Measurements from ENCODE around the gene LIMA1. TPM values are rescaled to one million over a fixed set of nuclear protein-coding genes. Genes with fewer than 3 reads are reported as not detected.

Gene LIMA1
- total and polyA plus RNA-seq, 2 of the 4 experiments (the other 2 are of a cell fraction) = 126 to 163 TPM

- ChIA-PET POLR2A (ENCODE audit: unreplicated experiment) (no interaction called here), CTCF (interaction anchor here (0.6 kb wide), 1 partner anchor 14 kb away, joined by 3 read pairs; no protein-coding TSS in a partner anchor)
- intact Hi-C loops (cut with micrococcal nuclease) (no loop called here), dilution Hi-C loops (cut with HindIII; ENCODE audit: low sequenced_read_pairs, unreplicated experiment) (no loop called here), in situ Hi-C loops (cut with MboI; ENCODE audit: low sequenced_read_pairs) (no loop called here)
- H3K56ac ChIP-seq (ENCODE audit: extremely low read depth, insufficient read depth, low read length) = no peak overlapping the region
- H3K14ac ChIP-seq (replicated peaks; ENCODE audit: low read depth, low read length) = 0 out of 2 replicates have a peak overlapping the region, but pooled peaks have one; percentile 21
- no TSS peak for BruUV-seq (replicated peaks)
- peak overlapping the region; percentile 58 for H2AK5ac ChIP-seq (ENCODE audit: low read depth, low read length)
- peaks cover 7 to 11% of the 10 kb centered on the region in 2 experiments; a peak in 1 of 4 replicates for H3K79me1 ChIP-seq (ENCODE audit: low read depth in 1 of 2, low read length in 2 of 2)
- H4K8ac ChIP-seq (ENCODE audit: low read depth in 2 of 2, low read length in 2 of 2) = no peak overlapping the region
- no peak overlapping the region for H2BK5ac ChIP-seq (ENCODE audit: low read depth, low read length, poor library complexity, severe bottlenecking)
- peaks cover 11% of the 10 kb centered on the region; the same call in 1 of the 2 replicates for H3K9me1 ChIP-seq (ENCODE audit: insufficient read depth, low read length)
- no peaks in the 10 kb centered on the region for H3K36me3 ChIP-seq (ENCODE audit: control insufficient read depth, insufficient read depth, low read length)
- ATAC-seq (ENCODE audit: low read depth) = no peak
- H3K9me3 ChIP-seq (ENCODE audit: control insufficient read depth, insufficient read depth, low read length) = no peaks in the 10 kb centered on the region
- 0 out of 2 replicates have a peak overlapping the region, but pooled peaks have one; percentile 27 for H3K4ac ChIP-seq (ENCODE audit: low read depth, low read length)
- WGBS, 2 experiments (ENCODE audit: extremely low coverage in 2 of 2, insufficient read length in 1 of 2) = no CpG with 5 or more reads among the region's 3 CpGs
- H2BK20ac ChIP-seq (ENCODE audit: low read depth, low read length) = no peak overlapping the region
- H4K91ac ChIP-seq (ENCODE audit: insufficient read depth, low read depth, low read length) = no peak overlapping the region
- H2AK9ac ChIP-seq (replicated peaks; ENCODE audit: low read depth, low read length, poor library complexity) = no peak overlapping the region
- H2BK120ac ChIP-seq (ENCODE audit: low read depth, low read length) = no peak overlapping the region
- H3K27me3 ChIP-seq (ENCODE audit: control insufficient read depth, insufficient read depth, low read length) = no peaks in the 10 kb centered on the region
- no peak overlapping the region for H3K27ac ChIP-seq (ENCODE audit: insufficient read depth, low read length)
- TF ChIP-seq RFX5 (IDR thresholded peaks at IDR 0.05; ENCODE audit: low read depth, low read length) = no peak
- no peak for TF ChIP-seq ELK1 (IDR thresholded peaks at IDR 0.05; ENCODE audit: borderline replicate concordance, low read depth, low read length)
- peak; percentile 29; the same call in 1 of the 2 replicates for TF ChIP-seq RAD21 (IDR thresholded peaks at IDR 0.05; ENCODE audit: low read length)
- TF ChIP-seq SMC3 (IDR thresholded peaks at IDR 0.05; ENCODE audit: low read depth, low read length) = 0 out of 2 replicates have a peak, but pooled peaks have one; percentile 19
- peak; percentile 24; the same call in 1 of the 2 replicates for TF ChIP-seq CTCF (conservative IDR thresholded peaks at IDR 0.05; ENCODE audit: low read depth, low read length)
- H2AFZ ChIP-seq (replicated peaks; ENCODE audit: low read length, poor library complexity) = no peak overlapping the region
- peaks cover 5% of the 10 kb centered on the region; the same call in 1 of the 2 replicates for H4K20me1 ChIP-seq (ENCODE audit: insufficient read depth, low read length)
- no peak overlapping the region for H3K9ac ChIP-seq (ENCODE audit: low read depth, low read length)
- no peak overlapping the region for H3K18ac ChIP-seq (ENCODE audit: low read depth, low read length)
- peaks cover 8% of the 10 kb centered on the region for H3K4me1 ChIP-seq (ENCODE audit: control insufficient read depth, insufficient read depth, low read length)
- peak; percentile 28 for DNase-seq
- no peak overlapping the region for H4K5ac ChIP-seq (ENCODE audit: low read depth, low read length)
- no peak overlapping the region for H3K23ac ChIP-seq (ENCODE audit: low read depth, low read length)
- H3K4me2 ChIP-seq (ENCODE audit: low read depth, low read length) = no peak overlapping the region
- no peak overlapping the region for H2BK15ac ChIP-seq (ENCODE audit: low read depth, low read length)
- H3K4me3 ChIP-seq (ENCODE audit: insufficient read depth, low read depth, low read length) = no peak overlapping the region
These were observed 21.7 kb downstream of the LIMA1 start for GRCh38 chr12:50261654-50262053.

Data from IMR-90 (cell line).